GM06990 (cell line): ENCODE measurements around the gene FILIP1.

Experiments
- DNase-seq: peaks from one replicate; pipeline ENCODE4 v3.0.0-alpha.2; 2011; ENCODE audit not compliant: insufficient read length; ENCODE audit errors: extremely low read depth
- H3K27me3 ChIP-seq: replicated peaks from 2 replicates; pipeline ENCODE4 v1.6.0; 2011; ENCODE audit warnings: low read length; ENCODE audit not compliant: control insufficient read depth, insufficient read depth
- H3K36me3 ChIP-seq: 2 replicates; pipeline ENCODE4 v1.5.1; 2011; ENCODE audit warnings: low read length; ENCODE audit not compliant: control insufficient read depth, insufficient read depth
- H3K4me3 ChIP-seq: replicated peaks from 2 replicates; pipeline ENCODE4 v1.5.1; 2011; ENCODE audit warnings: low read depth, mild to moderate bottlenecking, control low read depth, low read length
- CTCF ChIP-seq: IDR thresholded peaks from 2 replicates; pipeline ENCODE4 v1.5.1; 2011; ENCODE audit warnings: low read length, control low read depth, mild to moderate bottlenecking, inconsistent platforms; ENCODE audit not compliant: insufficient read depth, poor library complexity, severe bottlenecking

Gene FILIP1

DNA sequence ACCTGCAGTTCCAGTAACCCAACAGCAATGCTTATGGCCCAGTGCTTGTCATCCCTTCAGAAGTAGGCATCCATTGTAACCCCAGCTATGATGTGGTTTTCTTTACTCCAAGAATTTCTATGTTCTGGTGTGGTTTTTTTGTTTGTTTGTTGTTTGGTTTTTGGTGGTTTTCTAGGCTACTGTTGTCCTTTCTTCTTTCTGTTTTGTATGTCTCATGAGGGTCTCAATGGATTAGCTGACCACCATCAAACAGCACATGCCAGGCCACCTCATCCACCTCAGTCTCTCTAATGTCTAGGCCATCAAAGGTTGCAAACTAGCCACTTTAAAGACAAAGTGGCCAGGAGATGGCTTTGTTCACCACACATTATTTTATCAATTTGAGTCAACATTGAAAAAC lies 149.6 kb downstream of the FILIP1 start:
- TF ChIP-seq CTCF = no peak
- H3K36me3 ChIP-seq = no peaks in the 10 kb centered on the region
- DNase-seq = no peak
- H3K4me3 ChIP-seq = no peak overlapping the region
- no peaks in the 10 kb centered on the region; the same call in 1 of the 2 replicates for H3K27me3 ChIP-seq

DNA sequence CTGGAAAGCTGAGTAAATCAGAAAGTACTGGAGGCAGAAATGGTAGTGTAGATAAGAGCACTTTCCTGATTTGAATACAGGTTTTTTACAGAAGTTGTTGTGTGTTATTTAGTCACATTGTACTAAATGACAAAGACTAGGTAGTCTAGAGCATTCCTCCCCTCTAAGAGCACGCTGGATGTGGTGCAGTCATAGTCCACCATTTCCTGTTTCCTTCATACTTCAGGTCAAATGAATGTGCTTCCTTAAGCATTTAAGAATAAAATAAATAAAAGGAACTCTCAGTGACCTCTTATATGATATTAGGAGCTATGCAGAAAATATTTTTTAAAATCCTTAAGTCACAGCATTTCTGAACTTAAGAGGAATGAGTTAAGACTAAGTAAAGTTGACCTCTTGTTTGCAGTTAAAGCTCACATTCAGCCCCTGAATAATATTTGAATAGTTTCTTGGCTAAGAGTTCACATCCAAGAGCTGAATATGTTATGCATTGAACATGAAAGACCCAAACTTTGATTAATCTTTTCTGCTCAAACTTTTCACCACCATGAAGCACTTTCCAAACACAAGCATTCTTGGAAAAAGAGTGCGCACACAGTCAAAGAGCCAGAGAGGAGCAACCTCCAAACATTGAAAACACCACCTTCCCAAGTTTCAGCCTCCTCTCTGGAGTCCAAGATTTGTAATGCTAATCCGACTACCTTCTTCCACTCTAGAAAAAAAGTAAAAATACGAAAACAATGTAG lies 155.6 kb downstream of the FILIP1 start:
- H3K27me3 ChIP-seq = no peaks in the 10 kb centered on the region; the same call in 1 of the 2 replicates
- no peaks in the 10 kb centered on the region for H3K36me3 ChIP-seq
- no peak for DNase-seq
- TF ChIP-seq CTCF = no peak
- no peak overlapping the region for H3K4me3 ChIP-seq

- TF ChIP-seq CTCF = no peak
- no peaks in the 10 kb centered on the region for H3K36me3 ChIP-seq
- no peaks in the 10 kb centered on the region for H3K27me3 ChIP-seq
- DNase-seq = no peak
- H3K4me3 ChIP-seq = no peak overlapping the region
Observed at GRCh38 chr6:75334266-75335040, 159.1 kb downstream of the FILIP1 start.

DNA sequence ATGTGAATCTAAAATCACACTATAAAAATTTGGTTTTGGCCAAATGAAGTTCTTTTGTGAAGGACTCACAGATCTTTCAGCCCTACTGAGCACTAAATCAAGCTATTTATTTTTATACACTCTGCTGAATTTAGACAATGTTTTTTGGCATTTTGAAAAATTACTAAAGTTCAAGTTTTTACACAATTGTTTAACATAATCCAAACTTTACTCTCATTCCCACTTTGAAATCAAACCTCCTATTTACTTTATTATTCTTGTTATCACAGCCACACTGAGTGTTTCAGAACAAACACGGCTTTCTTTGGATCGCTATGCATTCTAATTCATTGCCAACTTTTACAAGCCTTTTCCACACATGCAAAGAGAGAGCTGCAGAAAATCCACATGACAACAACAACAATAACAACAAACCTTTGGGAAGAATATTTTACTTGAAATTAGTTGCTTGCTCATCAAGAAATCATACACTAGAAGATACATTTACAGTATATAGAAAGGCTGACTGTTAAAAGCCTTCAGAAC lies 159.9 kb downstream of the FILIP1 start:
- no peak overlapping the region for H3K4me3 ChIP-seq
- H3K36me3 ChIP-seq = no peaks in the 10 kb centered on the region
- H3K27me3 ChIP-seq = no peaks in the 10 kb centered on the region
- DNase-seq = no peak
- no peak for TF ChIP-seq CTCF

DNA sequence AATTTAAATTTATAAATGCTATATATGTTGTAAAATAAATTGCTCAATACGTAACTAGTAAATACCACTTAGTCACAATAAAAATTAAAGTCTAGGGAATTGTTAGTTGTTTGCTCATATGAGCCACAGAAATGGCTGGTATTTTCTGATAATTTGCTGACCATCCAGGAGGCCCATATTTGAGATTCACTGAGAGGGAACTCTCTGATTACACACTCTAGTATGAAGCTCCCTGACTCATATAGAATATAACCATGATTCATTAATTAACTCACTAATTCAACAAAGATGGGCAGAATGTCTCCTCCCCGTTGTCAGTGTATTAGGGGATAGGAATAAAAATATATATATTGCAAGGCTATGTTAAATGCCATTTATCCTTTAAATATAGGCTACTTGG lies 162.4 kb downstream of the FILIP1 start:
- Histone ChIP-seq H3K4me3 (no peak overlapping the region), H3K27me3 (no peaks in the 10 kb centered on the region), H3K36me3 (no peaks in the 10 kb centered on the region)
- no peak for TF ChIP-seq CTCF
- DNase-seq = no peak
